ENCODE measurements around the gene SSB.
"Not testable (repeated sequence)": the region's sequence is repeated elsewhere in the genome, so short reads cannot be mapped to it uniquely, and the experiment has no call there.

The SSB gene

DNA sequence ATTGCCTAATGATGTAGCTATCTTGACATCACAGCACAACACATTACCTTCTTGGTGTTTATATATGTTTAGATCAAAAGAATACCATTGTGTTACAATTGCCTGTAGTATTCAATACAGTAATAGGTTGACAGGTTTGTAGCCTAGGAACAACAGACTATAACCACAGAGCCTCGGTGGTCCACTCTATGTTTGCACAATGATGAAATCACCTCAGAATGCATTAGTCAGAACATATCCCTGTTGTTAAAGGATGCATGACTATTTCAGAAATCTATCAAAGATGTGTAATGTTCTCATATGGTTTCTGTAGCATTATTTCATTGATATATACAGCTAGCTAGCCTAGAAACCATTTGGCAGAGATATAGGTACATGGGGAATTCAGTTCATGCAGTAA lies 17.2 kb downstream of the SSB start:
- Histone ChIP-seq H3K9me3 (ENCODE audit: insufficient read depth, low read length, severe bottlenecking) (no peaks in the 10 kb centered on the region), H3K9ac (ENCODE audit: low read depth, low read length) (no peak overlapping the region), H2AFZ (ENCODE audit: low read depth, low read length) (no peak overlapping the region), H3K27me3 (ENCODE audit: insufficient read depth, low read length, poor library complexity) (no peaks in the 10 kb centered on the region), H3K79me2 (ENCODE audit: insufficient read depth, low read length) (peaks cover 27% of the 10 kb centered on the region), H3K4me2 (ENCODE audit: insufficient read depth, low read length) (no peak overlapping the region), H3K36me3 (ENCODE audit: insufficient read depth, low read length) (peaks cover 81% of the 10 kb centered on the region), H3K27ac (ENCODE audit: low read length) (no peak overlapping the region), H3K4me1 (ENCODE audit: insufficient read depth, low read length) (0 out of 2 replicates have a peak, but pooled peaks cover 3% of the 10 kb centered on the region), H4K20me1 (ENCODE audit: insufficient read depth, low read length) (no peaks in the 10 kb centered on the region), H3K4me3 (ENCODE audit: low read depth in 1 of 2, low read length in 2 of 2) (no peak overlapping the region)
- ATAC-seq (ENCODE audit: insufficient read depth, low read depth), result no peak
- no peak for DNase-seq
- no peak for TF ChIP-seq EZH2 (IDR thresholded peaks at IDR 0.05; ENCODE audit: borderline replicate concordance, low read depth, low read length, severe bottlenecking)
- TF ChIP-seq, protein P1, sequence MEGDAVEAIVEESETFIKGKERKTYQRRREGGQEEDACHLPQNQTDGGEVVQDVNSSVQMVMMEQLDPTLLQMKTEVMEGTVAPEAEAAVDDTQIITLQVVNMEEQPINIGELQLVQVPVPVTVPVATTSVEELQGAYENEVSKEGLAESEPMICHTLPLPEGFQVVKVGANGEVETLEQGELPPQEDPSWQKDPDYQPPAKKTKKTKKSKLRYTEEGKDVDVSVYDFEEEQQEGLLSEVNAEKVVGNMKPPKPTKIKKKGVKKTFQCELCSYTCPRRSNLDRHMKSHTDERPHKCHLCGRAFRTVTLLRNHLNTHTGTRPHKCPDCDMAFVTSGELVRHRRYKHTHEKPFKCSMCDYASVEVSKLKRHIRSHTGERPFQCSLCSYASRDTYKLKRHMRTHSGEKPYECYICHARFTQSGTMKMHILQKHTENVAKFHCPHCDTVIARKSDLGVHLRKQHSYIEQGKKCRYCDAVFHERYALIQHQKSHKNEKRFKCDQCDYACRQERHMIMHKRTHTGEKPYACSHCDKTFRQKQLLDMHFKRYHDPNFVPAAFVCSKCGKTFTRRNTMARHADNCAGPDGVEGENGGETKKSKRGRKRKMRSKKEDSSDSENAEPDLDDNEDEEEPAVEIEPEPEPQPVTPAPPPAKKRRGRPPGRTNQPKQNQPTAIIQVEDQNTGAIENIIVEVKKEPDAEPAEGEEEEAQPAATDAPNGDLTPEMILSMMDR (IDR thresholded peaks at IDR 0.05; ENCODE audit: borderline replicate concordance, extremely low read depth, low read length, poor library complexity, severe bottlenecking), result no peak

DNA sequence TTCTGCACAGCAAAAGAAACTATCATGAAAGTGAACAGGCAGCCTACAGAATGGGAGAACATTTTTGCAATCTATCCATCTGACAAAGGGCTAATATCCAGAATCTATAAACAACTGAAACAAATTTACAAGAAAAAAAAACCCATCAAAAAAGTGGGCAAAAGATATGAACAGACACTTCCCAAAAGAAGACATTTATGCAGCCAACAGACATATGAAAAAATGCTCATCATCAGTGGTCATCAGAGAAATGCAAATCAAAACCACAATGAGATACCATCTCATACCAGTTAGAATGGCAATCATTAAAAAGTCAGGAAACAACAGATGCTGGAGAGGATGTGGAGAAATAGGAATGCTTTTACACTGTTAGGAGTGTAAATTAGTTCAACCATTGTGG lies 18.3 kb downstream of the SSB start:
- peaks cover 32% of the 10 kb centered on the region for H3K79me2 ChIP-seq (ENCODE audit: insufficient read depth, low read length)
- H3K9ac ChIP-seq (ENCODE audit: low read depth, low read length); ATAC-seq (ENCODE audit: insufficient read depth, low read depth); H3K4me3 ChIP-seq (ENCODE audit: low read depth in 1 of 2, low read length in 2 of 2); H4K20me1 ChIP-seq (ENCODE audit: insufficient read depth, low read length); H3K4me2 ChIP-seq (ENCODE audit: insufficient read depth, low read length); H3K9me3 ChIP-seq (ENCODE audit: insufficient read depth, low read length, severe bottlenecking); DNase-seq; H3K4me1 ChIP-seq (ENCODE audit: insufficient read depth, low read length); H3K27ac ChIP-seq (ENCODE audit: low read length); H2AFZ ChIP-seq (ENCODE audit: low read depth, low read length); H3K27me3 ChIP-seq (ENCODE audit: insufficient read depth, low read length, poor library complexity): not testable (repeated sequence)
- H3K36me3 ChIP-seq (ENCODE audit: insufficient read depth, low read length), result peaks cover 77% of the 10 kb centered on the region

DNA sequence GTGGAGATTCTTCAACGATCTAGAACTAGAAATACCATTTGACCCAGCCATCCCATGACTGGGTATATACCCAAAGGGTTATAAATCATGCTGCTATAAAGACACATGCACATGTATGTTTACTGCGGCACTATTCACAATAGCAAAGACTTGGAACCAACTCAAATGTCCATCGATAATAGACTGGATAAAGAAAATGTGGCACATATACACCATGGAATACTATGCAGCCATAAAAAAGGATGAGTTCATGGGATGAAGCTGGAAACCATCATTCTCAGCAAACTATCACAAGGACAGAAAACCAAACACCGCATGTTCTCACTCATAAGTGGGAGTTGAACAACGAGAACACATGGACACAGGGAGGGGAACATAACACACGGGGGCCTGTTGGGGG lies 18.7 kb downstream of the SSB start:
- Histone ChIP-seq H3K79me2 (ENCODE audit: insufficient read depth, low read length) (peaks cover 36% of the 10 kb centered on the region), H3K36me3 (ENCODE audit: insufficient read depth, low read length) (peaks cover 73% of the 10 kb centered on the region)
- H3K27me3 ChIP-seq (ENCODE audit: insufficient read depth, low read length, poor library complexity); H2AFZ ChIP-seq (ENCODE audit: low read depth, low read length); H4K20me1 ChIP-seq (ENCODE audit: insufficient read depth, low read length); ATAC-seq (ENCODE audit: insufficient read depth, low read depth); H3K4me2 ChIP-seq (ENCODE audit: insufficient read depth, low read length); H3K4me3 ChIP-seq (ENCODE audit: low read depth in 1 of 2, low read length in 2 of 2); H3K4me1 ChIP-seq (ENCODE audit: insufficient read depth, low read length); H3K27ac ChIP-seq (ENCODE audit: low read length); DNase-seq; H3K9ac ChIP-seq (ENCODE audit: low read depth, low read length); H3K9me3 ChIP-seq (ENCODE audit: insufficient read depth, low read length, severe bottlenecking): not testable (repeated sequence)

DNA sequence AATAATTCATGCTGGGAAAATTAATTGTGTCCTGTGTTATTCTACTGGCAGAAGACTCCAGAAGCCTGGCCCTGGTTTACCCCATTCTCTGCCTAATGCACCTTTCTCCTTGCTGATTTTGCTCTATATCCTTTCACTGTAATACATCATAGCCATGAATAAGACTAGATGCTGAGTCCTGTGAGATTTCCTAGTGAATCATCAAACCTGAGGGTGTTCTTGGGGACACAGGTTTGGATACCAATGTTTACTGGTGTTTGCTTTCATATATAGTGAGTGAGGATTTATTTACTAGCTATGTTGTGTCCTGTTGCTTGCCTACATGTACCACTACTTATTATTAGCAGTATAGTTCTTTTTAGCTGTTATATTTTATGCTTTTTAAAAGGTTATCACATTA lies 19.6 kb downstream of the SSB start:
- H3K27ac ChIP-seq (ENCODE audit: low read length), result no peak overlapping the region
- no peaks in the 10 kb centered on the region for H3K27me3 ChIP-seq (ENCODE audit: insufficient read depth, low read length, poor library complexity)
- H3K79me2 ChIP-seq (ENCODE audit: insufficient read depth, low read length), result peaks cover 45% of the 10 kb centered on the region
- no peak for TF ChIP-seq EZH2 (IDR thresholded peaks at IDR 0.05; ENCODE audit: borderline replicate concordance, low read depth, low read length, severe bottlenecking)
- TF ChIP-seq, protein P1 (IDR thresholded peaks at IDR 0.05; ENCODE audit: borderline replicate concordance, extremely low read depth, low read length, poor library complexity, severe bottlenecking), result no peak
- H3K36me3 ChIP-seq (ENCODE audit: insufficient read depth, low read length), result peaks cover 72% of the 10 kb centered on the region
- no peak overlapping the region for H3K9ac ChIP-seq (ENCODE audit: low read depth, low read length)
- DNase-seq, result no peak
- H3K4me1 ChIP-seq (ENCODE audit: insufficient read depth, low read length), result peaks cover 17% of the 10 kb centered on the region
- H2AFZ ChIP-seq (ENCODE audit: low read depth, low read length), result no peak overlapping the region
- H3K4me2 ChIP-seq (ENCODE audit: insufficient read depth, low read length), result no peak overlapping the region
- H3K9me3 ChIP-seq (ENCODE audit: insufficient read depth, low read length, severe bottlenecking), result no peaks in the 10 kb centered on the region
- H4K20me1 ChIP-seq (ENCODE audit: insufficient read depth, low read length), result no peaks in the 10 kb centered on the region
- no peak for ATAC-seq (ENCODE audit: insufficient read depth, low read depth)
- H3K4me3 ChIP-seq (ENCODE audit: low read depth in 1 of 2, low read length in 2 of 2), result no peak overlapping the region
